GM21825 (cell line): ENCODE results near the gene NHEJ1.
"Not testable (repeated sequence)": the region's sequence is repeated elsewhere in the genome, so short reads cannot be mapped to it uniquely, and the experiment has no call there.

Experiments used
- ATAC-seq: cut with Tn5 transposase; IDR thresholded peaks from one replicate; pipeline ENCODE4 v1.9.1; 2021; ENCODE audit warnings: mild to moderate bottlenecking, moderate library complexity; ENCODE audit not compliant: unreplicated experiment

Gene NHEJ1, protein sequence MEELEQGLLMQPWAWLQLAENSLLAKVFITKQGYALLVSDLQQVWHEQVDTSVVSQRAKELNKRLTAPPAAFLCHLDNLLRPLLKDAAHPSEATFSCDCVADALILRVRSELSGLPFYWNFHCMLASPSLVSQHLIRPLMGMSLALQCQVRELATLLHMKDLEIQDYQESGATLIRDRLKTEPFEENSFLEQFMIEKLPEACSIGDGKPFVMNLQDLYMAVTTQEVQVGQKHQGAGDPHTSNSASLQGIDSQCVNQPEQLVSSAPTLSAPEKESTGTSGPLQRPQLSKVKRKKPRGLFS

DNA sequence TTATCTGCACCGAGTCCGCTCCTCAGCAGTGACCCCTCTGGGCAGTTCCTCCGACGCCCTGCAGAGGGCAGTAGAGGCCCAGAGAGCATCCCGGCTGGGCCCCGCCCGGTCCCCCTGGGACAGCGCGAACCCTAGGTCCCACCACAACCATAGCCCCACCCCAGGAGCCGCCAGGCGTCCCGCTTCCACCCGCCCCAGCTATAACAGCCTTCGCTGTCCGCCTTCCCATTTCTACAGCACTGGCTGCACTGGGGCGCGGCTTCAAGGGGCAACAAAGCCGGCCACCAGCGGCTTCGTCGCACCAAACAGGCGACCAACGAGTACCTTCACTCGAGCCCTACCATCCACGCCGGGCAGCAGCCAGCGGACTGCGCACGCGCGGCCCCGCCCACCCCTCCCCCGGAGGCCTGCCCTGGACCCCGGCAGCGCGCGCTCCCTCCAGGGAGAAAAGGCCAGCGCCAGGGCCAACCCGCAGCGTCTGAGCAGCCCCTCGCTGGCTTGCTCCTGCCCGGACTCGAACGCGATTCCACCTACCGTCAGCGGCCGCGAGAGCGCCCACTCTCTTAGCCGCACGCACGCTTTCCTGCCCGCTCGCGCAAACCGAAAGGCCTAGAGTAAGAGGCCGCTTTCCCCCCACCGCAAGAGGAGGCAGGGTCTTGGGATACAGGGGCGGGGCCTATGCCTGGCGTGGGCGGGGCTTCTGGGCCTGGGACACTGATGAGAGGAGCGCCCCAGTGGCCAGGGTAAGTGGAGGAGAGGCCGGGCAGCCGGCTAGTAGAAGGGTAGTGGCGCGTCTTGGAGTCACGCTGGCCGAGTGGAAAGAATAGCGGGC lies at the start of gene NHEJ1:
Gene NHEJ1 (minus strand): TSS at position 630 of the 832 bp plus-strand sequence. CDS start 2,453 bp downstream, outside the sequence.
- ATAC-seq: peak; percentile 84

GRCh38 chr2:219209236-219210195 lies 48.9 kb upstream of the NHEJ1 start:
- ATAC-seq: no peak

GRCh38 chr2:219207884-219208740 lies 47.5 kb upstream of the NHEJ1 start:
- ATAC-seq: no peak

GRCh38 chr2:219207134-219207883 lies 46.7 kb upstream of the NHEJ1 start:
- ATAC-seq: no peak

GRCh38 chr2:219206328-219207133 lies 45.9 kb upstream of the NHEJ1 start, which contains the start of gene ZFAND2B:
ZFAND2B (plus strand) TSS chr2:219206782; CDS start chr2:219206988, 206 bp downstream.
- peak; percentile 97 for ATAC-seq

DNA sequence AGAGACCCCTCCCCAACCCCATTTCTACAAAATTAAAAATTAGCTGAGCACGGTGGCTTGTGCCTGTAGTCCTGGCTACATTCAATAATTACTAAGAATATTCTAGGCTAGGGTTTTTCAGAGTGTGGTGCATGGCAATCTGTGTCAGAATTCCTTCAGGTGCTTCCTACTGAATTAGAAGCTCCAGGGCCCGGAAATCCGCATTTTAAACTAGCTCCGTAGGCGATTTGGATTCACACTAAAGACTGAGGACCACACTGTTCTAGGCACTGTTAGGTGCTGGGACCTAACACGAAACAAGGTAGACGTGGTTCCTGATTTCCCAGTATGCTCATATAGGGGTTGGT lies 45.3 kb upstream of the NHEJ1 start:
- ATAC-seq: no peak

DNA sequence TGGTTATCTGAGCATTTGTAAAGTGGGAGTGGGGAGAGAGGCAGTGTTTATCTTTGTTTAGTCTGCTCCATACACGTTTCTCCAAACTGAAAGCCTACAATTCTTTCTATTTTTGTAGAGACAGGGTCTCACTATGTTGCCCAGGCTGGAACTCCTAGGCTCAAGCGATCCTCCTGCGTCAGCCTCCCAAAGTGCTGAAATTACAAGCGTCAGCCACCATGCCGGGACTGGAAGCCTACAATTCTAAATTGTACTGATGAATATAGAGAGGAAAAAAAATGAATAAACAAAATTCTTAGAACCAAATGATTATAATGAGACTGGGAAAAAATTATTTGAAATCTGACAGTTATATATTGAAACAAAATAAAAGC lies 44.5 kb upstream of the NHEJ1 start:
- no peak for ATAC-seq

GRCh38 chr2:219204425-219205164 lies 44.0 kb upstream of the NHEJ1 start:
- ATAC-seq: no peak

- not testable (repeated sequence) for ATAC-seq
Measured at GRCh38 chr2:219201331-219201730, 40.7 kb upstream of the NHEJ1 start.

DNA sequence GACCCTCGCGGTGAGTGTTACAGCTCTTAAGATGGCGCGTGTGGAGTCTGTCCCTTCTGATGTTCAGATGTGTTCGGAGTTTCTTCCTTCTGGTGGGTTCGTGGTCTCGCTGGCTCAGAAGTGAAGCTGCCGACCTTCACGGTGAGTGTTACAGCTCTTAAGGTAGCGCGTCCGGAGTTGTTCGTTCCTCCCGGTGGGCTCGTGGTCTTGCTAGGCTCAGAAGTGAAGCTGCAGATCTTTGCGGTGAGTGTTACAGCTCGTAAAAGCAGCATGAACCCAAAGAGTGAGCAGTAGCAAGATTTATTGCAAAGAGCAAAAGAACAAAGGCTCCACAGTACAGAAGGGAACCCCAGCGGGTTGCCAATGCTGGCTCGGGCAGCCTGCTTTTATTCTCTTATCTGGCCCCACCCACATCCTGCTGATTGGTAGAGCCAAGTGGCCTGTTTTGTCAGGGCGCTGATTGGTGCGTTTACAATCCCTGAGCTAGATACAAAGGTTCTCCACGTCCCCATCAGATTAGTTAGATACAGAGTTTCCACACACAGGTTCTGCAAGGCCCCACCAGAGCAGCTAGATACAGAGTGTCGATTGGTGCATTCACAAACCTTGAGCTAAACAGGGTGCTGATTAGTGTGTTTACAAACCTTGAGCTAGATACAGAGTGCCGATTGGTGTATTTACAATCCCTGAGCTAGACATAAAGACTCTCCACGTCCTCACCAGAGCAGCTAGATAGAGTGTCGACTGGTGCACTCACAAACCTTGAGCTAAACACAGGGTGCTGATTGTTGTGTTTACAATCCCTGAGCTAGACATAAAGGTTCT lies 40.1 kb upstream of the NHEJ1 start:
- not testable (repeated sequence) for ATAC-seq

DNA sequence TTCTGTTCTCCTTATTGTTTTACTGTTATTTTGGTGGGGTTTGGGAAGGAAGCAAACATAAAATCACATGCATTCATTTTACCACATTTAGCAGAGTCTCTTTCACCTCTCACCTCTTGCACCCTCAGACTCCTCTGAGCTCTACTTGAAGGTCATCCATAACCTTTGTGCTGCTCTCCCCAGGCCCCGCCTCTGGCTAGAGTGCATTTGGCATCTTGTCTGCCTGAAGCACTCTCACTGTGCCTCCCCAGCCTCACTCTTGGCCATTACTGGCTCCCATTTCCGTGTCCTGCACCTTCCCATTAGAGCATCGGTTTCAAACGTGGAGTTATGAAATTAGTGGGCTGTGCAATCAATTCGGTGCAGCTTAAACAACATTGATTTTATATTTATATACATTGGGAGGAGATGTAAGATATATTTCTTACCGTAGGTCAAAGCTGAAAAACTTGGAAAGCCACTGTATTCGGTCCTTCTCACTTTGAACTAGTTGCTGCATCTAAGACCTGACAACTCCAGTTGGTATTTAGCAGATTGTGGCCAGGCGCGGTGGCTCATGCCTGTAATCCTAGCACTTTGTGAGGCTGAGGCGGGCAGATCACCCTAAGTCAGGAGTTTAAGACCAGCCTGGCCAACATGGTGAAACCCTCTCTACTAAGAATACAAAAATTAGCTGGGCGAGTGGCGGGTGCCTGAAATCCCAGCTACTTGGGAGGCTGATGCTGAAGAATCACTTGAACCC lies 39.0 kb upstream of the NHEJ1 start:
- ATAC-seq: no peak

GRCh38 chr2:219198974-219199373 lies 38.4 kb upstream of the NHEJ1 start:
- ATAC-seq: no peak

DNA sequence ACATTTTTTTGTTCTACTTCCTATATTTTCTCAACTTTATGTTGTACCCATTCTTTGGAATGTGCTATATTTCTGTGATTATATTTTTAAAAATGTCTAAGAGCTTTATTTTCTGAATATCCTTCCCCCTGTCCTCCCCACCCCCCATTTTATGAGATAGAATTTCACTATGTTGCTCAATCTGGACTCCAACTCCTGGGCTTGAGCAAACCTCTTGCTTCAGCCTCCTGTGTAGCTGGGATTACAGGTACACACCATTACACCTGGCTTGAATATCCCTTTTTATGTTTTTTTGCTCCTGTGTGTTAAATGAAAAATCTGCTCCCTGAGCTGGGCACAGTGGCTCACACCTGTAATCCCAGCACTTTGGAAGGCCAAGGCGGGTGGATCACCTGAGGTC lies 36.8 kb upstream of the NHEJ1 start:
- no peak for ATAC-seq

GRCh38 chr2:219186754-219187456 lies 26.3 kb upstream of the NHEJ1 start:
- no peak for ATAC-seq

DNA sequence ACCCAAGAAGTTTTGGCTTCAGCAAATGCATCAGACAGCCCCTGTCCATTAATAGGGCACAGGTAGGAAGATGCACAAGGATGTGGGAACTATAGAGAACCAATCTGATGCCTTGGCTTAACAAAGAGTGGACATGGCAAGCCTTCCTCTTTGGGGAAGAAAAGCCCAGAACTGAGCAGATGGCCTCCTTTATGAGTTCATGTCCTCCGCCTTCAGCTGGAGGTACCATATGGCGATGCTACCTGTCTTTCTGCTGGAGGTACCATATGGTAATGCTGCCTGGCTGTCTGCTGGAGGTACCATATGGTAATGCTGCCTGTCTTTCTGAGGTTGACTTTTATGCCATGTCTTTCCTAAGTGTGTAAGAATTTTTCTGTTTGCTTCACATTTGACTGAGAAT lies 23.5 kb upstream of the NHEJ1 start:
- ATAC-seq: no peak
